IMR-90 (cell line): ENCODE data around the gene C17orf78.

Experiments
- BHLHE40 ChIP-seq: fragments of 150-350 bp; IDR thresholded peaks from 2 replicates; pipeline ENCODE4 v1.6.1; 2016; ENCODE audit warnings: mild to moderate bottlenecking, low read depth, low read length
- CEBPB ChIP-seq: IDR thresholded peaks from 2 replicates; pipeline ENCODE4 v1.6.1; 2012; ENCODE audit warnings: low read depth, low read length, improper control_type of control experiment
- CHD1 ChIP-seq: IDR thresholded peaks from 2 replicates; pipeline ENCODE4 v1.6.1; 2012; ENCODE audit warnings: low read depth, low read length, improper control_type of control experiment
- FOS ChIP-seq: fragments of 150-350 bp; IDR thresholded peaks from 2 replicates; pipeline ENCODE4 v1.6.1; 2016; ENCODE audit warnings: low read depth, low read length
- MAFK ChIP-seq: IDR thresholded peaks from 2 replicates; pipeline ENCODE4 v1.6.1; 2012; ENCODE audit warnings: low read depth, low read length, improper control_type of control experiment
- MXI1 ChIP-seq: IDR thresholded peaks from 2 replicates; pipeline ENCODE4 v1.6.1; 2012; ENCODE audit warnings: low read depth, mild to moderate bottlenecking, low read length, moderate library complexity, borderline replicate concordance
- NFE2L2 ChIP-seq: fragments of 150-350 bp; IDR thresholded peaks from 2 replicates; pipeline ENCODE4 v1.6.1; 2016; ENCODE audit warnings: low read depth, mild to moderate bottlenecking, low read length
- POLR2A ChIP-seq: IDR thresholded peaks from 2 replicates; pipeline ENCODE4 v1.6.1; 2012; ENCODE audit warnings: mild to moderate bottlenecking, low read depth, low read length
- RFX5 ChIP-seq: IDR thresholded peaks from 2 replicates; pipeline ENCODE4 v1.8.0; 2012; ENCODE audit warnings: low read depth, mild to moderate bottlenecking, low read length, moderate library complexity
- SMC3 ChIP-seq: fragments of 150-350 bp; IDR thresholded peaks from 2 replicates; pipeline ENCODE4 v1.6.1; 2016; ENCODE audit warnings: low read depth, mild to moderate bottlenecking, antibody characterized with exemption, low read length, moderate library complexity
- TF ChIP-seq, protein P1 (sequence below): conservative IDR thresholded peaks from 2 replicates; pipeline ENCODE4 v1.5.1; 2012; ENCODE audit warnings: mild to moderate bottlenecking, low read depth, low read length, improper control_type of control experiment
- TF ChIP-seq, protein P2 (sequence below): fragments of 150-350 bp; IDR thresholded peaks from 2 replicates; pipeline ENCODE4 v1.6.1; 2017; ENCODE audit warnings: mild to moderate bottlenecking, antibody characterized with exemption, low read length, low read depth
- TF ChIP-seq, protein P3 (sequence below): fragments of 150-350 bp; IDR thresholded peaks from 2 replicates; pipeline ENCODE4 v1.6.1; 2016; ENCODE audit warnings: low read depth, mild to moderate bottlenecking, low read length, moderate library complexity, borderline replicate concordance

DNA sequence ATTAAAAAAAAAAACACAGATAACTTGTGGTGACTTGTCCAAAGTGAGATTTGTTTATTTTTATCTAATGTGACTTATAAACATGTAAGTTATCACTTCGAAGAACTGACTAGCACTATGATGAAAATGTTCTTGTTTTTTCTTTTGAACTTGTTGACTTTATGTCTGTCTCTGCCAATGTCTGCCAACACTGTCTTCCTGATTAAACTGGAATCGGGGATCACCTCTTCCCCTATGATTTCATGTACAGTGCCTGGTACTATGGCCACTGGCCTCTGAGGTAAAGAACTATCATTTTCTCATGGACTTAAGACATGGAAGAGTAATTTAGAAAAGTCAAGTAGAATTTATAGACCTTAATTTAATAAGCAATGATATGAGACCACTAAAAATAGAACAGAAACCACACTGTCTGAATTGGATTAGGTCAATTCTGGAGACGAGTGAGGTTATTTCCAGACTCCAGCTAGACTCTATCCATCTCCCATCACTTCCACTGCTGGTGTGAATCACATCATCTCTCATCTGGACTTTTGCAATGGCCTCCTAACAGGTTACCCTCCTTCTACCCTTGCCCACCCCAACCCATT, 8.9 kb downstream of the C17orf78 start:
- TF ChIP-seq, protein P1, sequence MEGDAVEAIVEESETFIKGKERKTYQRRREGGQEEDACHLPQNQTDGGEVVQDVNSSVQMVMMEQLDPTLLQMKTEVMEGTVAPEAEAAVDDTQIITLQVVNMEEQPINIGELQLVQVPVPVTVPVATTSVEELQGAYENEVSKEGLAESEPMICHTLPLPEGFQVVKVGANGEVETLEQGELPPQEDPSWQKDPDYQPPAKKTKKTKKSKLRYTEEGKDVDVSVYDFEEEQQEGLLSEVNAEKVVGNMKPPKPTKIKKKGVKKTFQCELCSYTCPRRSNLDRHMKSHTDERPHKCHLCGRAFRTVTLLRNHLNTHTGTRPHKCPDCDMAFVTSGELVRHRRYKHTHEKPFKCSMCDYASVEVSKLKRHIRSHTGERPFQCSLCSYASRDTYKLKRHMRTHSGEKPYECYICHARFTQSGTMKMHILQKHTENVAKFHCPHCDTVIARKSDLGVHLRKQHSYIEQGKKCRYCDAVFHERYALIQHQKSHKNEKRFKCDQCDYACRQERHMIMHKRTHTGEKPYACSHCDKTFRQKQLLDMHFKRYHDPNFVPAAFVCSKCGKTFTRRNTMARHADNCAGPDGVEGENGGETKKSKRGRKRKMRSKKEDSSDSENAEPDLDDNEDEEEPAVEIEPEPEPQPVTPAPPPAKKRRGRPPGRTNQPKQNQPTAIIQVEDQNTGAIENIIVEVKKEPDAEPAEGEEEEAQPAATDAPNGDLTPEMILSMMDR, result no peak
- TF ChIP-seq MAFK, result no peak
- TF ChIP-seq, protein P2, sequence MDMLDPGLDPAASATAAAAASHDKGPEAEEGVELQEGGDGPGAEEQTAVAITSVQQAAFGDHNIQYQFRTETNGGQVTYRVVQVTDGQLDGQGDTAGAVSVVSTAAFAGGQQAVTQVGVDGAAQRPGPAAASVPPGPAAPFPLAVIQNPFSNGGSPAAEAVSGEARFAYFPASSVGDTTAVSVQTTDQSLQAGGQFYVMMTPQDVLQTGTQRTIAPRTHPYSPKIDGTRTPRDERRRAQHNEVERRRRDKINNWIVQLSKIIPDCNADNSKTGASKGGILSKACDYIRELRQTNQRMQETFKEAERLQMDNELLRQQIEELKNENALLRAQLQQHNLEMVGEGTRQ, result no peak
- no peak for TF ChIP-seq SMC3
- TF ChIP-seq CEBPB, result no peak
- no peak for TF ChIP-seq POLR2A
- no peak for TF ChIP-seq MXI1
- TF ChIP-seq NFE2L2, result no peak
- TF ChIP-seq RFX5, result no peak
- no peak for TF ChIP-seq FOS
- TF ChIP-seq CHD1, result no peak
- TF ChIP-seq, protein P3, sequence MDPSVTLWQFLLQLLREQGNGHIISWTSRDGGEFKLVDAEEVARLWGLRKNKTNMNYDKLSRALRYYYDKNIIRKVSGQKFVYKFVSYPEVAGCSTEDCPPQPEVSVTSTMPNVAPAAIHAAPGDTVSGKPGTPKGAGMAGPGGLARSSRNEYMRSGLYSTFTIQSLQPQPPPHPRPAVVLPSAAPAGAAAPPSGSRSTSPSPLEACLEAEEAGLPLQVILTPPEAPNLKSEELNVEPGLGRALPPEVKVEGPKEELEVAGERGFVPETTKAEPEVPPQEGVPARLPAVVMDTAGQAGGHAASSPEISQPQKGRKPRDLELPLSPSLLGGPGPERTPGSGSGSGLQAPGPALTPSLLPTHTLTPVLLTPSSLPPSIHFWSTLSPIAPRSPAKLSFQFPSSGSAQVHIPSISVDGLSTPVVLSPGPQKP, result no peak
- TF ChIP-seq BHLHE40, result no peak
